DMS53 (cell line): ENCODE measurements around the gene XYLT1.

ENCODE experiments used
- DNase-seq: peaks from one replicate; lab custom pipeline; 2025; lab: John Stamatoyannopoulos, UW

XYLT1 gene

DNA sequence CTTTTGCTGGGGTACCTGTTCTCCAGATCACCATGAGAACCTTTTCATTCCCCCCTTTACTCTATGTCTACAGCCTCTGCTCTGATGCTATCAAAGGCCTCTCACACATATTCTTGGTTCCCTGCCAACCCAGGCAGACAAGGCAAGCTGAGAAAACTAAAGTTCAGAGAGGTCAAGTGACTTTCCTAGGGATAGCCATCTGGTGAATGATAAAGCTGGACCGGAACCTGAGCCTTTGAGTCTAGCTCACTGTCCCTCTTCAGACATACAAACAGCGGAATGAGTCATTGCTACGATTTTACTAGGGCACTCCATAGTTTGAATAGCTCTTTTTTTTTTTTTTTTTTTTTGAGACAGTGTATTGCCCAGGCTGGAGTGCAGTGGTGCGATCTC, 73.3 kb downstream of the XYLT1 start:
- peak; percentile 96 for DNase-seq

DNA sequence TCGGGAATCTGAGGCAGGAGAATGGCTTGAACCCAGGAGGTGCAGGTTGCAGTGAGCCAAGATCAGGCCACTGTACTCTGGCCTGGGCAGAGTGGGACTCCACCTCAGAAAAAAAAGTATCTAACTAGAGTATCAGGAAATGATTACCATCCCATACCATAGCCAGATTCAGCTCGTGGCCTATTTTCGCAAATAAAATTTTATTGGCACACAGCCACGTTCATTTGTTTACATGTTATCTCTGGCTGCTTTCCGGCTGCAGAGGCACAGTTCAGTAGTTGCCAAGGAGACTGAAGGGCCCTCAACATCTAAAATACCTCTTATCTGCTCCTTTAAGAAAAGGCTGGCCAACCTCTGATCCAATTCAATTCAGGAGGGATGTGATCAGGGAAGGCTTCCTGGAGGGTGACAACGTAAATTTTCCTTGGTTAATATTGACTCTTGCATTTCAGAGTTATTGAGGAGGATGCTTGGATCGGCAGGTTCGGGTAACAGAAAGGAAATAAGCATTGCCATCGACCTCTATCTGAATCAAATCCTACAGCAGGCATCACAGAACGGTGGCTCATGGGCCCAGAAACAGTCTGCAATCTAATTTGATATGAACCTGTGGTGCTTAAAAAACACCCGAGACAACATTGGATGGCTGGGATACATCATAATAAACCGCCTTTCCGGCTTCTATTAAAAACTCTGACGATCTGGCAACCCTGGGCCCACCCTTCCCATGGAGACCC, 73.8 kb downstream of the XYLT1 start:
- DNase-seq = peak; percentile 90

DNA sequence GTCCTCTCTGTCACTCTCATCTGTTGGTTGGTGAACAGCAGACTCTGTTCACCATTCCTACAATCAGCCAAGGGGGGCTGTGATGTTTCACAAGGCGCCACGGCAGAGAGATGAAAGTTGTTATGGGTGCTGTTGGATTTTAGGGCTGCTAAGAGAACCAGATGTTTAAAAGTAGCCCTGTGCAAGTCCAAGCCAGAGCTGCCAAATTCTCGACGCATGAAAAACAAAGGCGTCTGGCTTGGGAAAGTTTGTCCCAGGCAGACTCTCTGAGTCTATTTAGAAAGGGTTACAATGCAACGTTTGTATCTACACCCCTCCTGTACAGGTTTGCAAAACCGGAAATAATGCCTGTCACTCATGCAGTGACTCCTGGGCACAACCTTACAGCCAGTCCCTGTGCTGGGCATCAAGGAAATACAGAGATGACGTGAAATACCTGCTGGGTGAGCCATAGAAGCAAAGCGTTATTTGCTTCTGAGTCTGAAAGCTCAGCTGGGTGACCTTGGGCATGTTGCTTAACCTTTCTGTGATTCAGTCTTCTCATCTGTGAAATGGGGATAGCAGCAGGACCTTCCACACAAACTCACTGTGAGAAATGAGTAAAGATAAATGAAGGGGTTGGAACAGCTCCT, 74.8 kb downstream of the XYLT1 start:
- peak; percentile 32 for DNase-seq

DNA sequence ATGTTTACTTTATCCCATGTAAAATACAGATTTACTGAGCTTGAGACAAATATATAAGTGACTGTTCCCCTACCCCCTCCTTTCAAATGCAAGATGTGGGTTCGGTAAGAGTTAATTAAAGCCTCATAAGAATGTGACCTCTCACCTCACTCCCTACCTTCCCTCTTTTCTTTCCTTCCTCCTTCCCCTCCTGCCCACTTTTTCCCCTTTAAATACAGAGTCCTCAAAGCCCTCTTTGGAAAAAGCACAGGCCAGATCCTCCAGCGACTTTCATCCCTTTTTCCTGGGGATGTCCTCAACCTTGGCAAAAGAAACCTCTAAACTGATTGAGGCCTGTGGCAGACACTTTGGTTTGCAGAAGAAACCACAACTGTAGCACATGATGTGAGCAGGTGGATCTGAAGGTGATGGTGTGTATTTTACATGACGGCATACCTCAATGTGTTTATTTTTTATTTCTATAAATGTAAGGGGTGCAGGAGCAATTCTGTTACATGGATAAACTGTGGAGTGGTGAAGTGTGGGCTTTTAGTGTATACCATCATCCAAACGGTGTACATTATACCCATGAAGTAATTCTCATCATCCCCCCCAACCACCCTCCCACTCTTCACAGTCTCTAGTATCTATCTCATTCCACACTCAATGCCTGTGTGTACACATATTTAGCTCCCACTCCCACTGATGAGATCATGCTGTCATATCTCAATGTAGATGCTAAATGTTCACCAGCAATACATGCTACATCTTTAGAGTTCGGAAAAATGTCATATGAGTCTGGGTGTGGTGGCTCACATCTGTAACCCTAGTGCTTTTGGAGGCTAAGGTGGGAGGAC, 77.7 kb downstream of the XYLT1 start:
- no peak for DNase-seq

DNA sequence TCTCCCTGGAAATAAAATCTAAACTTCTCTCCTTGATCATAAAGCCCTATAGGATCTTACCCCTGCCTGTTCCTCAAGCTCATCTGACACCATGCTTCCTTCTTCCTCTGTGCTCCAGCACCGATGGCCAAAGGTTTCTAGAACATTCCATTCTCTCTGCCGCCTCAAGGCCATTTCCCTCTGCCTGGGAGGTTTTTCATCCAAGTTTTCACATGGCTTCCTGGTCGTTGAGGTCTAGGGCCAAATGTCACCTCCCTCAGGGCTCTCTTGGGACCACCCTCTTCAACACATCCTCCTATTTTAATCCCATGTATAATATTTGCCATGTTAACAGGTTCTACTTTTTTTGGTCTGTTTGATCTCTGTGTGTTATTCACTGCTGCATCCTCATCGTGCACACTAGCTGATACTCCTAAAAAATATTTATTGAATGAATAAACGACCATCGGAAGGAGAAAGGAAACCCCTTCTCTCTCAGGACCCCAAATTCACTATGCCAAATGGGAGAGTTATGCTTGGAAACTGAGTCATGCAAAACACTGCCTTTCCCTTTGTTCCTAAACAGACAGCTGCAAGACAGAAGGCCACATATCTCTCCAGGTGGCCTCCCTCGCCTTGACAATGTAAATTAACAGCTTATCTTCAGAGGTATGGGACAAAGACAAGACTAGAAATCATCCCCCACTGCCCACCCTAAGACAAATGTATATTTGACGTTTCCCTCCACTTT, 78.5 kb downstream of the XYLT1 start:
- DNase-seq = no peak

DNA sequence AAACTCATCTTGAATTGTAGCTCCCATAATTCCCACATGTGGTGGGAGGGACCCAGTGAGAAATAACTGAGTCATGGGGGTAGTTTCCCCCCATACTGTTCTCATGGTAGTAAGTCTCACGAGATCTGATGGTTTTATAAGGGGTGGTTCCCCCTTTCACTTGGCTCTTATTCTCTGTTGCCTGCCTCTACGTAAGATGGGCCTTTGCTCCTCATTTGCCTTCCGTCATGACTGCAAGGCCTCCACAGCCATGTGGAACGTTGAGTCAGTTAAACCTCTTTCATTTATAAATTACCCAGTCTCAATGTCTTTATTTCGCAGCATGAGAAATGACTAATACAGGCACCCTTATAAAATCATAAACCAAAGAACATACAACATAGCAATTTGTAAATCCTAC, 79.0 kb downstream of the XYLT1 start:
- no peak for DNase-seq

DNA sequence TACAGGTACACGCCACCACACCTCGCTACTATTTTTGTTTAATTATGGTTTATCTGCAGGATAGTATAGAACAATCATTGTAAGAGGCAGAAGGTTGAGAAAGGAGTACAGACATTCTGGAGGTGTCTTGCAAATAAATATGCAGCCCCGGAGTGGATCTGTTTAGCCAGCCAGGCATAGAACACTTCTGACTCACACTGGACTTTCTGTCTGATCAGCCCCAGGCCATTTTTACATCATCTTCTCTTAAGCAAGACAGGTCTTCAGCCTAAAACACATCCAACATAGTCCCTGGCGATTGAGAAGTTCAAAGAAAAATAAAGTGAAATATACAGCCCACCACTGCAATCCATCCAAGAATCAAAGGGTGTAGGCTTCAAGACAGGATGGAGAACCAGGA, 81.4 kb downstream of the XYLT1 start:
- no peak for DNase-seq

DNA sequence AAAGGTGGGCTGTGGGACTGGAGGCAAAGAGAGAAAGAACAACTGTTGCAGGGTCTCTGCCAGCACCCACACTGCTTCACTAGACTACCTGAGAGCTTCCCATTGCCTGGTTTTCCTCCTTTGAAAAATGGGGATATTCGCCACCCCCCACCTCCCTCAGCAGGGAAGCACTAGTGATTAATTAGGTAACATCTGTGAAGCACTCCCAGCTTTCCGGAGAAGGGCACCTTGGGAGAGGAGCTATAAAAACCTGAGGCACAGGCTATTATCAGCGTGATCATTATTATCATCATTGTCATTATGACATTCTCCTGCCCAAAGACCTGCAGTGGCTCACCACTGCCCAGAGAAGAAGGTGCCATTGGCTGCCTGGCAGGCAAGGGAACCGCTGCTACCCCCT, 83.5 kb downstream of the XYLT1 start:
- DNase-seq = no peak

DNA sequence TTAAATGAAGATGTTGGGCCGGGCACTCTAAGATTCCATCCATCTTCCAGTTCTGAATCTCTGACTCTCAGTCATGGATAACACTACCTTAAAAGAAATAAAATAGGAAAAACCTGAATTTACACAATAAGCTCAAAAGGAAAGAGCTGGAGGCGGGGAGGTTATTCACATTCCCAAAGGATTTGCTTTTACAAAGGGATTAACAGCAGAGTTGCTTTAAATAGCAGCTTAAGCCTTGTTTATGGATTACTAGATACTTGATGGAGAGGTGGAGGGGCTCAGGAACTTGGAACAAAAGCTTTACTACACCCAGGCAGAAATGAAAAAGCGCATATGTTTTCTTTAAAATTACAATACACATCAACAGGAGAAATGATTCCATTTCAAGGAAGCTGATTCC, 84.5 kb downstream of the XYLT1 start:
- DNase-seq = no peak

DNA sequence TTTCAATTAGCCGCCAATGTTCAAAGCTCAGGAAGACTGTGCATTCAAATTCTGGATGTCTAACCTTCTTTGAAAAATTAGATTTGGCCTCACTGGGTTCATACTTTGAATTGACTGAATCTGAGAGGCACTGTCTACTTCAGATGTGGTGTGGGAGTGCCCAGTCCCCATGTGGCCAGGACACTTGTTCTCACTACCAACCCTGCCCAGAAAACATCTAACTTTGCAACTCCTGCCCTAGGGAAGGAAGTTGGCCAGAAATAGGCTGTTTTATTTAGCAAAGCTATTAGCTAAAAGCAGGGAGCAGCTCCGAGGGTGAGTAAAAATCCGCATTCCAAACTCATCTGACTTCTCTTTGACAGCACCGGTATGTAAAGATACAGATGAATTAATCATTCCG, 86.3 kb downstream of the XYLT1 start:
- DNase-seq = no peak

DNA sequence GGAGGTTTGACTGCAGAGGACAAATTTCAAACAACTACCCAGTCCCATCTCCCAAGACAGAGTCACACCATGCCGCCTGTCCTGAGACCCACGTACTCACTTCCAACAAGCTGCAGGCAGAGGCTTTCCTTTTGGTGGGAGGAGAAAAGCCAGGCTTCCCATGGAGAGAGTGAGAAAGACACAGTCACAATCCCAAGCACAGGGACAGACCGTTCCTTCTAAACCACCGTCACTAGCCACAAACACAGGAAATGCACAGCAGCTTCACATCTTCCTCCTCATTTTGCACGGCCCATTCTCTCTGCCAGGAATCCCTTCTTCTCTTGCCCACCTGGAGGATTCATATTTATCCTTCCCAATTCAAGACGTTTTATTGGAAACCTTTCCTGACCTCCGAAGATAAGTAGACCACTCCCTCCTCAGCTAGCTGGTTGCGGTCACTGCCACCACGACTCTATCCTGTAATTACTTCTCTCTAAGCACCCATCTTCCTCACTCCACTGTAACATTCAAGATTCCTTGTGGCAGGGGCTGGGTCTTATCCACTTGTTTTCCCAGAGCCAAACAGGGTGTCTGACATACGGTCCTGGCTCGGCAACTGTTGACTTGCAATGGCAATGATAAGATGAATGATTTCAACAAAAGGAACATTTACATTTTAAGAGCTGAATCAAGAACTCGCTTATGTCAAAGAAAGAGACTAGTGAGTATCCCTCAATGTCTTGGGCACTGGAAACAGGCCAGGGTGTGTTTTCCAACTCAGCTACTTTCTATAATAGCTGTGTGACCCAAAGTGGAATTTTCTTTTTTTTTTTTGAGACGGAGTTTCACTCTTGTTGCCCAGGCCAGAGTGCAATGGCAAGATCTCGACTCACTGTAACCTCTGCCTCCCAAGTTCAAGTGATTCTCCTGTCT, 87.6 kb downstream of the XYLT1 start:
- no peak for DNase-seq

DNA sequence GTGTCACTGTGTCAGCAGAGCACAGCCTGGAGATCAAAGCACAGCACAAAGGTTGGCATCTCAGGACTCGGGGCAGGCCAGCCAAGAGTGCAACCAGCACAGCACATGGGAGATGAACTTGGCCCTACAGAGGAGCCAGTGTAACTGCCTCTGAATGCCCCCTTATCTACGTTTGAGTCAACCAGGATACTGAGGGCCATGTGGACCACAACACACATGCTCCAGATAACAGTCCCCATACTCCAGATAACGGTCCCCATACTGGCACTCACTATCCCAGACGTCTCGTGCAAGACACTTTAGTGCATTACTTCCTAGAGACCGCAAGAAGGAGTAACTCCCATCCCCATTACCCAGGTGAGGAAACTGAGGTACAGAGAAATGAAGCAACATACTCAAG, 88.2 kb downstream of the XYLT1 start:
- no peak for DNase-seq

DNA sequence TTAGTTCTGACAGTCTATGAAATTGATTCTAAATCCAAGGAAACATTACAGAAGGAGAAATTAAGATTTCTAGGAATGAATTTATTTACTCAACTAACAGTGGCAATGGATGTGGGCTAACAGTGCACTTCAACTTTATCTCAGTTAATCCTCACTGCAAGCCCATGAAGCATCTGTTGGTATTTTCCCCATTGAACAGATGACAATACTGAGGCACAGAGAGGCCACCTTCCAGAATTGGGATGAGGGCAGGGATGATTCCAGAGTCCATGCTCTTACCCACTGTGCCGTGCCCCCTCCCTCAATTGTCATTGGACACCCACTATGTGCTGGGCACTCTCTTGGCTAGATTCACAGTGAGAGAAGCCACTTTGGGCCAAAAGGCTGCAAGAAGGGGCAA, 89.0 kb downstream of the XYLT1 start:
- DNase-seq = no peak

DNA sequence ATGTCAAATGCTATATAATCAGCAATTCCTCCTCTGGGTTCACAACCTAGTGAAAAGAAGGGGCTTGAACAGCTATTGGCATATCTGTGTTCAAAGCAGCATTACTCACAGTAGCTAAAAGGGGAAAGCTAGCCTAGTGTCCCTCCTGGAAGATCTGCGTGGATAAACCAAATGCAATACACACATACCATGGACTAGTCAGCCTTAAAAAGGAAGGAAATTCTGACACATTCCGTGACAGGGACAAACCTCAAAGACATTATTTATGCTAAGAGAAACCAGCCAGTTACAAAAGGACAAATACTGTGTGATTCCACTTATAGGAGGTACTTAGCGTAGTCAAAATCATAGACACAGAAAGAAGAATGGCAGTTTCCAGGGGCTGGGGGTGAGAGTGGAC, 90.1 kb downstream of the XYLT1 start:
- DNase-seq = no peak

DNA sequence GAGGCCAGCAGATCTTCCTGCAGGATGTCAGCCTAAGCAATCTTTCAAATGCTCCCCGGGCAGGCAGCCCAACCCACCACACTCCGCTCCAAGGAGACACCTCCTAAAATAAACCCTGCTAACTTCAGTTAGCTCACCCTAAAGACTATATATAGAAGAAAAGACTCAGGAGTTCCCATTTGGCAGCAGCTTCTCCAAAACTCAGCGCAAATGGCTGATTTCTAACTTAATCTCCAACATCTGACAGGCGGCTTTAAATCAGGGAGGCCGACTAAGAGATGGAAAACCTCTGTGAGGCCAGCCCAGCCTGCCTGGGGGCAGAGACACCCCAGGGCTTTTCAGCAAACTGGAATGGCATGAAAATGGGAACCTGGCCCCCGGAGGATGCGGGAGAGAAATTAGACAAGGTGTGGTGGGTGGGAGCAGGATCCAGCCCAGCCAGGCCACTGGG, 91.6 kb downstream of the XYLT1 start:
- DNase-seq = no peak

DNA sequence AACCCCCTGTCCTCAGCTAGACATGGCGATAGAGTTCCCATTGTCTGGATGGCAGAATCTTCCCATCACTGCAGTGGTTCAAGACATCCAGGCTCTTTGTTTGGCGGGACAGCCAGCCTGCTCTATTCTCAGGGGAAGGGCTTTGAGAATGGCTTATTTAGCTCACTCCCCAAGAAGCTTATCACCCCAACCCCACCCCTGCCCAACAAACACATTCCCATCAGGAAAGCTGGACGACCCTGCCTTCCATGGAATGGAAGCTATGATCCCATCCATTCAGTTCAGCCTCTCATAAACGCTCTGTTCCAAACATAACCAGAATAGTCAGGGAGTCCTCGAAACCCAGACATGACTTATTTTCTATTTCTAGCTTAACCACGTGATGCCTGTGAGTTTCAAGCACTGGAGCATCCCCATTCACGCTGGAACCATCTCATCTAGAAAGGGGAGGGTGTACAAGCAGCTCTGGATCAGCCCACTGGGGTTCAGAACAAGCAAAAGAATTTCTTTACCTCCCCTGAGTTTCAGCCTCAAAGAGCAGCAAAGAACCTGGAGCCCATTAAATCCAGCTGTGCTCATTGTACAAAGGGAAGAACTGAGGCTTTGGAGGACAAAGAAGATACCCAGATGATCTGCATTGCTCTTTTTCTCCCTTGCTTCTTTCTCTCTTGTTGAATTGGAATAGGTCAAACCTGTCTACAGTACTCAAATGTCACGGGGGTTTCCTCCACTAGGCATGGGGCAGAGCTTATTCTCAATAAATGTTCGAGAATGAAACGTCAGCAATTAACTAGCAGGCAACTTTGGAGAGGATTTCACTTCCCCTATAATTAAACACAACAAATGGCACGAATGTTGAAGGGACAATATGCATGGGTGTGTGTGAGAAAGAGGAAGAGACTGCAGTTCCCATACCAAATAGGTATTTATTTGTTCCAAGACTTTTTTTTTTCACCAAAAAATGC, 93.1 kb downstream of the XYLT1 start:
- no peak for DNase-seq

DNA sequence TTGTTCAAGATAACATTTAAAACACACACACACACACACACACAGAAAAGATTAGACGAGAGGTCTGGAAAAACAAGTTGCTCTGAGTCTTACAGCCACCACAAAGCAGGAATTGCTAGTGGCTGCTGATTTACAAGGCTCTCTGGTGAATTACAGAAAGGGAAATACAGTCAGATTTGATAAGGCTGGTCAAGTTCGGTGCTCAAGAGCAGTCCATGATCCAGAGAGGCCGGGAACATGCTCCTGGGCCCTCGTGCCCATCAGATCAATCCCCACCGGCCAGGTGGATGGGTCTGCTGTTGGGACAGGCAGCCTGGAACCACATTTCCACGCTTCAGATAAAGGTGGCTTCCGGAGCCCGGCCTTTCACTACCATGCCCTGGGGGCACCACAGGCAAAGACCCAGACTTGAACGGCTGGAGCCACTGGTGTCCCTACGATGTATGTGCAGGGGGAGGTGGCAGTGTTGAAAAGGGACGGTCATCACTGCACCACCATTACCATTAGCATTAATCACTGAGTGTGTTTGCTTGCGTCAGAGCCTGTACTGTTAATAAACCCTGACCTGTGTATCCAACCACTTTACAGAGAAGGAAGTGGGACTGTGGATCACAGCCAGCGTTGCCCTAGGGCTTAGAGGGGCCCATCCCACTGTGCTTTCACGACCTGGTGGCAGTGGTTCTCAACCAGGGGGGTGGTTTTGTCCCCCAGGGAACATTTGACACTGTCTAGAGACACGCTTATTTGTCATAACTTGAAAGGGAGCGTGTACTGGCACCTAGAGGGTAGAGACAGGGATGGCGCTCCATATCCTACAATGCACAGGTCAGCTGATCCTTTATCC, 95.1 kb downstream of the XYLT1 start:
- DNase-seq = no peak

DNA sequence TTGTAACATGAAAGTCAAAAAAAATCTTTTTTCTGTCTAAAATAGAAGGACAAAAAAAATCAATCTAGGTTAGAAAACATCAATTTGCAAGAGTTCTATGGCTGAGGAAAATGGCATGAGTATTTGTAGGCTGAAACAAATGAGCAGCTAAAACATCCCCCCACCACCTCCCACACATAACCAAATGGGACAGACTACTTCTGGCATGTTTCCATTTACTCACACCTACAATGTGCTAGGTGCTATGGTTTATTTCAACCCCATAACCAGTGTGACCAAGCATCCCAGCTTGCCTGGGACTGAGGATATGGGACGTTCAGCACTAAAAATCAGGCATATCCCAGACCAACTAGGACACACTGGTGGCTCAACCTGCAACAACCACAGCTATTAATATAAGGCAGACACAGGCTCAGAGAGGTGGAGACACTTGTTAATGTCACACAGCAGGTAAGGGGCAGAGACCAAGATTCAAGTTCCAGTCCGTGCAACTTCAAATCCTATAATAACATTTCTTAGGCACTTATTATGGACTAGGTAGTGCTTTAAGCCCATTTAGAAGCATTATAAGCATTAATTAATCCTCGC, 96.0 kb downstream of the XYLT1 start:
- DNase-seq = no peak

DNA sequence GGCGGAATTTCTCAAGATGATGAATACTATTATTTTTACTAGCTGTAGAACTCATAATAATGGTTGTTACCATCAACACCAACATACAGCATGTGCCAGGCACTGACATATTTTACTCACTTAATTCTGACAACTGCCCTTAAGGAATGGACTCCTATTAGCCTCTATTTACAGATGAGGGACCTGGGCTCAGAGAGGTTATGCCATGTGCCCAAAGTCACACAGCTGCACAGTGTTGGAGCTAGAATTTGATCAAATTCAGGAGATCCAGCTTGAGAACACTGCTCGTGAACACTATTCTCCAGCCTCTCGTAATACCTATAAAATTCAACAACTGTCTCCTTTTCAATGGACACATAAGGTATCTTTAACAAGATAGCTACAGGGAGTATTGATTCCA, 97.2 kb downstream of the XYLT1 start:
- no peak for DNase-seq
